ENCODE results near the gene SH3BP4. TPM values are rescaled to one million over a fixed set of nuclear protein-coding genes. Genes with fewer than 3 reads are reported as not detected.

The SH3BP4 gene
- total and polyA plus RNA-seq, 2 of the 13 experiments (the other 11 are each of a cell fraction or from before 2014, with no cell fraction given), result 34.6 to 99.1 TPM

DNA sequence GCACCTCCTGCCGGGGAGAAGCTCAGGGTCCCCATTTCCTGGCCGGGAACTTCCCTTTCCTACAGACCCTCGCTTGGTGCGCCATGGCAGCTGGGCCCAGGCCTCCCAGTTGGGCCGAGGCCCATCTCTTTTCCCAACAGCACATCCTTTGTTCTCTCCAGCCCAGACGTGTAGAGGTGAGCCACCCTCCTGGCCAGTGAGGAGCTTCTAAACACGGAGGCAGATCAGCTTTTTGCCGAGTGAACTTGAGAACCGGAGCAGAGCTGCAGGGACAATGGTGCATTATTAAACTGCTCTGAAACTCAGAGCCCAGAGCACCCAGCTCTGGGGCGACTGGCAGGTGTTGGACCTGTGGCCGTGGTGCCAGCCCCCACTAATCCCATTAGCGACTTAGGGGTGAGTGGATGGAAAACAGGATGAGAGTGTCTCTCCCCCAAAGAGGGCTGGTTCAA is 25.4 kb downstream of the SH3BP4 start (continued):
- TF ChIP-seq SETDB1 (CRISPR knock-in tag; IDR thresholded peaks at IDR 0.05; ENCODE audit: borderline replicate concordance) (no peak), PAWR (CRISPR knock-in tag; IDR thresholded peaks at IDR 0.05; ENCODE audit: borderline replicate concordance) (no peak), GATA4 (IDR thresholded peaks at IDR 0.05; ENCODE audit: borderline replicate concordance, low read depth) (no peak), KAT2B (IDR thresholded peaks at IDR 0.05; ENCODE audit: borderline replicate concordance, low read depth, low read length) (no peak), ZFP36L2 (CRISPR knock-in tag; IDR thresholded peaks at IDR 0.05) (no peak), ZNF354B (CRISPR knock-in tag; IDR thresholded peaks at IDR 0.05) (no peak), ZNF180 (CRISPR knock-in tag; IDR thresholded peaks at IDR 0.05; ENCODE audit: borderline replicate concordance, low read depth) (no peak), ZFX (CRISPR knock-in tag; IDR thresholded peaks at IDR 0.05; ENCODE audit: low read depth) (peak; percentile 91), MED8 (CRISPR knock-in tag; IDR thresholded peaks at IDR 0.05; ENCODE audit: insufficient replicate concordance) (no peak), NRL (CRISPR knock-in tag; IDR thresholded peaks at IDR 0.05; ENCODE audit: borderline replicate concordance) (no peak), KLF11 (CRISPR knock-in tag; IDR thresholded peaks at IDR 0.05) (0 out of 2 replicates have a peak, but pooled peaks have one; percentile 21), ZNF510 (CRISPR knock-in tag; IDR thresholded peaks at IDR 0.05; ENCODE audit: low read depth) (no peak), EHMT2 (IDR thresholded peaks at IDR 0.05; ENCODE audit: borderline replicate concordance, low read depth, low read length) (no peak), MTF2 (CRISPR knock-in tag; IDR thresholded peaks at IDR 0.05; ENCODE audit: borderline replicate concordance) (no peak), ZNF333 (CRISPR knock-in tag; IDR thresholded peaks at IDR 0.05; ENCODE audit: borderline replicate concordance) (0 out of 2 replicates have a peak, but pooled peaks have one; percentile 25), RAD21 (CRISPR knock-in tag; IDR thresholded peaks at IDR 0.05) (peak; percentile 13; the same call in 1 of the 2 replicates), PAF1 (CRISPR knock-in tag; IDR thresholded peaks at IDR 0.05) (no peak)
- TF ChIP-seq, protein P1, sequence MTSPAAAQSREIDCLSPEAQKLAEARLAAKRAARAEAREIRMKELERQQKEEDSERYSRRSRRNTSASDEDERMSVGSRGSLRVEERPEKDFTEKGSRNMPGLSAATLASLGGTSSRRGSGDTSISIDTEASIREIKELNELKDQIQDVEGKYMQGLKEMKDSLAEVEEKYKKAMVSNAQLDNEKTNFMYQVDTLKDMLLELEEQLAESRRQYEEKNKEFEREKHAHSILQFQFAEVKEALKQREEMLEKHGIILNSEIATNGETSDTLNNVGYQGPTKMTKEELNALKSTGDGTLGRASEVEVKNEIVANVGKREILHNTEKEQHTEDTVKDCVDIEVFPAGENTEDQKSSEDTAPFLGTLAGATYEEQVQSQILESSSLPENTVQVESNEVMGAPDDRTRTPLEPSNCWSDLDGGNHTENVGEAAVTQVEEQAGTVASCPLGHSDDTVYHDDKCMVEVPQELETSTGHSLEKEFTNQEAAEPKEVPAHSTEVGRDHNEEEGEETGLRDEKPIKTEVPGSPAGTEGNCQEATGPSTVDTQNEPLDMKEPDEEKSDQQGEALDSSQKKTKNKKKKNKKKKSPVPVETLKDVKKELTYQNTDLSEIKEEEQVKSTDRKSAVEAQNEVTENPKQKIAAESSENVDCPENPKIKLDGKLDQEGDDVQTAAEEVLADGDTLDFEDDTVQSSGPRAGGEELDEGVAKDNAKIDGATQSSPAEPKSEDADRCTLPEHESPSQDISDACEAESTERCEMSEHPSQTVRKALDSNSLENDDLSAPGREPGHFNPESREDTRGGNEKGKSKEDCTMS (CRISPR knock-in tag; conservative IDR thresholded peaks at IDR 0.05), result no peak
- TF ChIP-seq, protein P2, sequence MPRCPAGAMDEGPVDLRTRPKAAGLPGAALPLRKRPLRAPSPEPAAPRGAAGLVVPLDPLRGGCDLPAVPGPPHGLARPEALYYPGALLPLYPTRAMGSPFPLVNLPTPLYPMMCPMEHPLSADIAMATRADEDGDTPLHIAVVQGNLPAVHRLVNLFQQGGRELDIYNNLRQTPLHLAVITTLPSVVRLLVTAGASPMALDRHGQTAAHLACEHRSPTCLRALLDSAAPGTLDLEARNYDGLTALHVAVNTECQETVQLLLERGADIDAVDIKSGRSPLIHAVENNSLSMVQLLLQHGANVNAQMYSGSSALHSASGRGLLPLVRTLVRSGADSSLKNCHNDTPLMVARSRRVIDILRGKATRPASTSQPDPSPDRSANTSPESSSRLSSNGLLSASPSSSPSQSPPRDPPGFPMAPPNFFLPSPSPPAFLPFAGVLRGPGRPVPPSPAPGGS (CRISPR knock-in tag; IDR thresholded peaks at IDR 0.05), result peak; percentile 72; the same call in 1 of the 2 replicates

All from HepG2 (cell line).